Measurements from ENCODE around the gene MYO3B.

- TF ChIP-seq EZH2phosphoT487 (IDR thresholded peaks at IDR 0.05; ENCODE audit: insufficient read depth, low read depth) = no peak
- no peak for TF ChIP-seq EZH2 (IDR thresholded peaks at IDR 0.05; ENCODE audit: insufficient read depth, poor library complexity, severe bottlenecking)
Observed at GRCh38 chr2:170253721-170254230, 75.8 kb downstream of the MYO3B start.

Measured in GM23248 (cell line).